Right renal cortex interstitium (tissue), 3 donors: ENCODE data around the gene TYMP. TPM values are rescaled to one million over a fixed set of nuclear protein-coding genes. Genes with fewer than 3 reads are reported as not detected.

Experiments used
- DNase-seq, 3 donors: peaks; one replicate each; pipeline ENCODE4 v3.0.0-alpha.2; 2013; ENCODE audit warnings: low read depth in 3 of 3, low spot score in 2 of 3
- polyA plus RNA-seq, 3 donors: library from polyadenylated mRNA; unstranded; fragments of 120-200 nt; gene quantifications; one replicate each; pipeline ENCODE4 v1.2.1, GENCODE V29; 2013; ENCODE audit not compliant: insufficient read length in 3 of 3

TYMP gene
- polyA plus RNA-seq, result 1 to 10 TPM; 1.0 to 1.2 (median 1.1) TPM

DNA sequence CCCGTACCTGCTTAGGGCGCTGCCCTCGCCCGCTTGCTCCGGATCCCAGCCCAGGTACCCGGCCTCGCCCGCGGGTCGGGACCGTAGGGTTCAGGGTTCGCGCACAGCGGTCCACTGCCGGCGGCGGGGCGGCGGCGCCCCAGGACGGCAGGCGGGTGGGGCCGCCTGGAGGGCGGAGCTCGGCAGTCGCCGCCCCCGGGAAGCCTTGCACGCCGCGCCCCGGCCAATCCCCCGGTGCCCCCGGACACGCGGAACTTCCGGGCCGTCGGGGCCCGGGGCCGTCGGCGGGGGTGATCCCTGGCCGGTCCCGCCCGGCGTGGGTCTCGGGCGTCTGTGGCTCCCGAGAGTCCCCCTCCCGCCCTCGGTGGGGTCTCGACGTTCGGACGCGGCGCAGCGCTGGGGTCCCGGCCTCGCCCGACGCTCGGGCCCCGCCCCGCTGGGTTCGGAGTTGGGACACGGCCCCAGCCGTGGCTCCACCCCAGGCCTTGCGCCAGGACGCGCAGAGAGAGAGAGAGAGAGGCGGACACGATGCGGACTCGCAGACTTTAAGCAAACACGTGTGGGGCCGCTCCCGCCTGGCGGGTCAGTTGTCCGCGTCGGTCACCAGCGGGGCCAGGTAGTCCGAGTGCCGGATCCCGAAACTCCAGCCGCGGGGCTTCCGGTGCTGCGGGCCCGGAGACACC, at the start of gene TYMP:
Gene TYMP (minus strand): TSS at position 116 of the 683 bp plus-strand sequence. CDS start 303 bp downstream, outside the sequence.
- no peak for DNase-seq

DNA sequence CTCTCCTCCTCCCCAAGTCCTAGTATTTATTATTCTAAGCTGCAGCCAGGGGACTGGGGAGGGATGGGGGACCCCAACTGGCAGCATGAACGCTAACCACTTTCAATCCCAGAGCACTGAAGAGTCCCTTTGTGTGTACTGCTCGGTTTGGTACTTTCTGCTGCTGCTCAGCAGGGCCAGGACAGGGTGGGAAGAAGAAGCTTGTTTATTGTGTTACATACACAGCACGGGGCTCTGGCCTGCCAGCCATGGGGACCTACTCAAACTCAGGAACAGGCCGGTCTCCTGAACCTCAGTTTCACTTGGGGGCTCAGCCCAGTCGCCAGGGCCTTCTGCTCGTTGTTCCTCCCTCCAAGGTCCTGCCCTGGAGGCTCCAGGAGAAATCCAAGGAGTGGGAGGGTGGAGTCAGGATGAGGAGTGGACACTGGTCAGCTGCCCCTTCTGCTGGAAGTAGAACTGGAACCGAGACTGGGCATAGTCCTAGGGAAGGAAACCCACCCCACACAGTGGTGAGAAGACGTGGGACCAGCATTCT, 49.0 kb upstream of the TYMP start:
- no peak for DNase-seq

- no peak for DNase-seq
Measured at GRCh38 chr22:50577987-50578775, 48.4 kb upstream of the TYMP start, which contains the start of gene CPT1B. Gene CPT1B, minus strand, starts transcription at chr22:50578427. Its CDS starts 512 bp downstream, at chr22:50577915.

- DNase-seq, result no peak
Measured at GRCh38 chr22:50577697-50577986, 47.8 kb upstream of the TYMP start.

DNA sequence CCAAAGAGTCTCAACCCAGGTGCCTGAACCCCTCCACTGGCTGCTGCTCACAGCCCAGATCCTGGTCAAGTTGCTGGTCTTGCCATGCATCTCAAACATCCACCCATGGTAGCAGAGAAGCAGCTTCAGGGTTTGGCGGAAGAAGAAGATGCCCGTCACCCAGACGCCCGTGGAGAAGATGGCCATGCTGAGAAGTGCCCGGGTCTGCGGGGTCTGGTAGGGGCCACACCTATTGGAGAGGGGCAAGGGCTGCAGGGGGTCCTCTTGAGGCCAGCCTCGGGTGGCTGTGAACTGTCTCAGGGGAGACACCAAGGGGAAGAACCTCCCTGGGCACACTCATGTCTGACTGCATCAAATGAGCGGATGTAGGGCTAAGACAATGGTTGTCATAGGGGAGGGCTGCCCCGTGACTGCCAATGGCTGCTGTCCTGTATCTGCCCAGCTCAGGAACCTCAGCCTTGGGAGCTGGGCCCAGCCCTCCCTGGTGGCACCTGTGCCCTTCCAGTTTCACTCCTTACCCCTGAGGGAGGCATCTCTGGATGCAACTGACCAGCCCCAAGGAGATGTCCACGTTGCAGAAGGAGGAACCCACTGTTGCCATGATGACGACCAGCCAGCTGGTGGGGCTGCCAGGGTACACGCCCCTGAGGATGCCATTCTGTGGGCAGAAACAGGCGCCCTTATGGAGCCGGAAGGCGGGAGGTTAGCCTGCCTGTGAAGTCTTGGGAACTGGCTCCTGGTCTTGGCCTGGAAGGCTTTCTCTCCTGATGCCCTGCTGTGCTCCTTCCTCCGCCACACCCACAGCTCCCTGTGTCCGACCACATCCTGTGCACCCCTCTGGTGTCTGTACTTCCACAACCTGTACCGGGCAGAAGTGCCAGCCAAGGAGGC, 47.2 kb upstream of the TYMP start:
- no peak for DNase-seq

GRCh38 chr22:50576070-50576469, 46.3 kb upstream of the TYMP start:
- peak in 1 of 3 donors; percentile 27 for DNase-seq

DNA sequence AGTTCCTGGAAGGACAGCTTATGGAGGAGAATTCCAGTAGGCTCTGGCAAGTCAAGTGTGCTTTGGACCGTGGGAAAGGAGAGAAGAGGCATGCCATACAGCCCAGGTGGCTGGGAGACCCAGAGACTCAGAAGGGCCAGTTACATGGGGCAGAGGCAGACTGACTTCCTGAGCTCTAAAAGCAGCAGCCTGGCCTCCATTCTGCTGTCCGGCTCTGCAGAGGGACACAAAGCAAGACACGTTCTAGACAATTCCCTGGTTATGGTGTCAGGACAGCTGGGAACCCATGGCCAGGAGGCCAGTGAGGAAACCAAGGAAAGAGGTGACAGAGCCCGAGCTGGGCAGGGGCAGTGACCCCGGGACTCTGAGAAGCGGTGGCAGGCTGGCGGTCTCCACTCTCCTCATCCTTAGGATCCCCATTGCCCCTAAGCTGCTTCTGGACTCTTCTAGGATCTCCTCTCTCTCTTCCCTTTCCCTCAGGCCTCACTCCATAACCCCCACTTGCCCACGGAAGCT, 45.7 kb upstream of the TYMP start:
- DNase-seq, result no peak

DNA sequence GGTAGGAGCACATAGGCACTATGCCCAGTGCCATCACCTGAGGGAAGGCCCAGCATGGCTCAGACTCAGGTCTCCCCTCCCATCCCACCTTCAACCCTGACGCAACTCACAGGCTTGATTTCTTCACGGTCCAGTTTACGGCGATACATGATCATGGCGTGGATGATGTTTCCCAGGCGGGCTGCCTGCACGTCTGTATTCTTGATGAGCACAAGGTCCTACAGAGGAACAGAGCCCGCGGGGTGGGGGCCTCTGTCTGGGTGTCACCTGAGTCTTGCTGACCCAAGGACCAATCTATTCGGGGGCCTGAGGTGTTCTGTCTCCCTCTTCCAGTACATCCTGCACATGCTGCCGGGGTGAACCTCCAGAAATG, 44.6 kb upstream of the TYMP start:
- DNase-seq, result no peak

DNA sequence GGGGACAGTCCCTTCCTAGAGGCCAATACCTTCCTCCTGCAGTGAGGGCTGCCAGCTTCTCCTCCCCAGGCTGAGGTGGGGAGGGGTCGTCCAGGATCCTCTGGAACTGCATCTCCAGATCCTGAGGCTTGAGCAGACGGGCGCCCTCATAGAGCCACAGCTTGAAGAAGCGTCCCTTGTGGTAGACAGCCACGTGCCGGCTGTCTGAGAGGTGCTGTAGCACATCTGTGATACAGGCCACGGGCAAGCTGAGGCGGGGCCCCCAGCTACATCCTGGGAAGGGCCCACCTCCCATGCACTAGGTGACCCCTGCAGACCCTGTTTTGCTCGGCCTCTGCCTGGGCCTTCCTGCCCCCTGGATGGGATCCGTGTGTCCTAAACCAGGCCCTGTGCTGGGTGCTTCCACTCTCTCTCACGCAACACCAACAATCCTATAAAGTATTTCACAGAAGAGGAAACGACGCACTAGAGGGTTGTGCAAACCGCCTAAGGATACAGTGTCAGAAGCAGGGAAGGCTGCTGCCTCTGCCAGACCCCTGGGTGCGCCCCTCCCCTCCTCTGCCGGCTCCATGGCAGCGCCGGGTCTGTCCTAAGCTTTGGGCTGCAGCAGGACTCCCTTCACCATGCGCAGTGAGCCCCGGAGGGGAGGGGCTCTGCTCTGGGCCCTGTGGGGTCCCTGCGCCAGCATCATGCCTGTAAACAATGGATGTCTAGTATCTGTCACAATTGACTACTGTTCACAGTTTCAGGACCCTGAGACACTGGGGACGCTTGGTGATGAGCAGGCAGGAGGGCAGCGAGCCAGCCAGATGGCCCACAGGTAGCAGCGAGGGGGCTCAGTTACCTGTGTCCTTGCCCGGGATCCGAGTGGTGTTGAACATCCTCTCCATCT, 43.9 kb upstream of the TYMP start:
- no peak for DNase-seq

DNA sequence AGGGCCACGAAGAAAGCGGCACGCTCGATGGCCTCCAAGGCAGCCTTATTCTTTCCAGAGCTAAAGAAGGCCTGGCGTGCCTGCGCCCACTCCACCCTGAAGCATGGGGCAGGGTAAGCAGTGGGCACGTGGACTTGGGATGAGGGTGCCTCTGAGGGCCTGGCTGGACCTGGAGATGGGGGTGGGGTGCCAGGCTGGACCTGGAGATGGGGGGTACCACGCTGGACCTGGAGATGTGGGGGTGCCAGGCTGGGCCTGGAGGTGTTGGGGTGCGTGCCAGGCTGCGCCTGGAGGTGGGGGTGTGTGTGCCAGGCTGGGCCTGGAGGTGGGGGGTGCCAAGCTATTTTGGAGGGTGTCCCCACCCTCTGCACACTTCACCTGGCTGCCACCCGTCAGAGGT, 43.2 kb upstream of the TYMP start:
- DNase-seq, result no peak

DNA sequence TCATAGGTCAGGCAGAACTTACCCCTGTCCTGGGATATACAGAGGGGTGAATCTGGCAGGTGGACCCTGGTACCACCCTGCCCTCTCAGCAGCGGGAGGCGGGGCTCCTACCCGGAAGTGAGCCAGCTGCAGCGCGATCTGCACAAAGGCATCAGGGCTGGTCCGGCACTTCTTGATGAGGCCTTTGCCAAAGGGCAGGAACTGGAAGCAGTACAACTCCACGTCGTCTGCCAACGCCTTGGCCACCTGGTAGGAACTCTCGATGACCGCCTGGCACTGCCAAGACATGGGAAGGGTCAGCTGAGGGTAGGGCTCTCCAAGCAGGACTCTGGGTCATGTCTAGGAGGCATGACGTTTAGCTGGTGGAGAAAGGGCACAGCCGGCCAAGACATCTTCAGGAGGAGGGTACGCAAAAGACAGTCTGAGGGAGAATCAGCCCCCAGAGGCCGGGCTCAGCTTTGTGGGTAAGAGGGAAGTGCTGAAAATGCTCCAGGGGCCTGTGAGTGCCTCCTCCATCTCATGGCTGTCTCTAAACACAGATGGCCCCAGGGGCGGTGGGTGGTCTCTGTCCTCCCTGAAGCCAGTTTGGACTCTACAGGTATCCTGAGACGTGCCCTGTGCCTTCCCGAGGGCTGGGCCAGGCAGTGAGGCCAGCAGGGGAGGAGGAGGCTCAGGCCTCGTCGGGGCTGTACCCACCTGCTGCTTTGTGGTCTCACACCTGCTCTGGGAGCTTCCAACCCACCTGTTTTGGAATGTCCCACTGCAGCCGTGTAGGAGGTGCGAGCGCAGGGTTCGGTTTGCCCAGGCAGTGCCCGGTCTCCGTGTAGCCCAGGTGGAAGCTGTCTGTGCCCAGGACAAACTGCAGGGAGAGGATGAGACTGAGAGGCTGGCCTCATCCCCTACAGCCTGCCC, 41.7 kb upstream of the TYMP start:
- DNase-seq, result no peak

DNA sequence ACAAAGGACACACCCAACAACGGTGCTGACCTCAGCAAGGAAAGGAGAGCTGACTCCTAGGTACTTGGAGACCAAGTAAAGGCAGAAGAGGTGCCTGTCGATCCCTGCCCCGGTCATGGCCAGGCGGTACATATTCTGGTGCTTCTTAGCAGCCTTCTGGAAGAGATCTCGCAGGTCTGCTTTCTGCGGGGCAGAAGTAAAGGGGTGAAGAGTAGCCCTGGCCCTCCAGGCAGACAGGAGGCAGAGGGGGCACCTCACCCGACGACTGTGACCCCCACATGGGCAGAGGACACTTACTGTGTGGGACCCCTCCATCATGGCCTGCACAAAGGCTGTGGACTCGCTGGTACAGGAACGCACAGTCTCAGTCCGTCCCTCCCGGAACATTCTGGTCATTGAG, 41.0 kb upstream of the TYMP start:
- DNase-seq, result no peak

GRCh38 chr22:50569896-50570535, 40.2 kb upstream of the TYMP start:
- DNase-seq, result no peak

GRCh38 chr22:50569041-50569459, 39.2 kb upstream of the TYMP start:
- DNase-seq, result no peak

DNA sequence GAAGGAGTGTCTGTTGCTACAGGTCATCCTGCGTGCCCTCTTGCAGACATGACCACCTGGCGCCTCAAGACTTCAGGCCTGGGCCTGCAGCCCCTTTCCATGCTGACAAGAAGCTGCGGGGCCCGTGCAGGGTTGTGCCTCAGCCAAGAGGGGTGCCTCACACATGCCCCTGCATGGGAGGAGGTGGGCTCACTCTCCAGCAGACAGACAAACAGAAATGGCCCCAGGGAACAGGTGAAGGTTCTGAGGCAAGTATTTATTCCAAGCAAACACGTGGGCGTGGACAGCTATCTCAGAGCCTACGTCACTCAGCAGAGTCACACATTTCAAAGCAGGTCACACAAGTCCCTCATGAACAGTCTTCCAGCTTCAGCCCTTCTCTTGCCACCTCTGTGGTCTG, 38.8 kb upstream of the TYMP start:
- DNase-seq, result no peak

- no peak for DNase-seq
Measured at GRCh38 chr22:50567721-50568252, 38.0 kb upstream of the TYMP start.

GRCh38 chr22:50564289-50564688, 34.5 kb upstream of the TYMP start:
- DNase-seq, result no peak
